Natural killer cell (primary cell): ENCODE results near the gene CMTM8. TPM values are rescaled to one million over a fixed set of nuclear protein-coding genes. Genes with fewer than 3 reads are reported as not detected.

ENCODE experiments used
- ATAC-seq, 3 donors: fragments of 150-1000 bp in 2 of 3; fragments of 200-7000 bp in 1 of 3; cut with Tn5 transposase; 1 replicate in 1 of 3; 2 replicates in 2 of 3; pipeline ENCODE4 v1.10.0; 2021; ENCODE audit warnings: mild to moderate bottlenecking in 2 of 3, moderate library complexity in 2 of 3
- DNase-seq, 2 donors: peaks; one replicate each; pipeline versions ENCODE4 v3.0.0 to v3.0.0-alpha.2; 2013 to 2021; ENCODE audit warnings: mixed read lengths in 1 of 2
- H3K27ac ChIP-seq: one replicate; pipeline ENCODE4 v1.5.1; 2013; ENCODE audit warnings: mild to moderate bottlenecking, low read length
- H3K27me3 ChIP-seq: one replicate; pipeline ENCODE4 v1.6.1; 2013; ENCODE audit warnings: low read length; ENCODE audit not compliant: control insufficient read depth, insufficient read depth
- H3K36me3 ChIP-seq: one replicate; pipeline ENCODE4 v1.6.1; 2013; ENCODE audit warnings: low read length; ENCODE audit not compliant: control insufficient read depth, insufficient read depth
- H3K4me1 ChIP-seq: one replicate; pipeline ENCODE4 v1.6.1; 2013; ENCODE audit warnings: low read length; ENCODE audit not compliant: control insufficient read depth, insufficient read depth
- H3K4me3 ChIP-seq: one replicate; pipeline ENCODE4 v1.5.1; 2013; ENCODE audit warnings: low read length
- H3K9me3 ChIP-seq: one replicate; pipeline ENCODE4 v1.6.1; 2013; ENCODE audit warnings: low read length; ENCODE audit not compliant: control insufficient read depth, insufficient read depth
- H3K27ac Mint-ChIP-seq, 2 donors: one replicate each; pipeline ENCODE4 v1.8.0; 2022; ENCODE audit warnings: mild to moderate bottlenecking in 2 of 2, mixed read lengths in 2 of 2, moderate library complexity in 1 of 2
- H3K27me3 Mint-ChIP-seq, 2 donors: one replicate each; pipeline ENCODE4 v1.8.0; 2022; ENCODE audit warnings: low read depth in 2 of 2, mixed read lengths in 2 of 2
- H3K36me3 Mint-ChIP-seq: one replicate; pipeline ENCODE4 v1.8.0; 2022; ENCODE audit warnings: mixed read lengths
- H3K4me1 Mint-ChIP-seq, 2 donors: one replicate each; pipeline ENCODE4 v1.8.0; 2022; ENCODE audit warnings: mixed read lengths in 2 of 2
- H3K4me3 Mint-ChIP-seq: one replicate; pipeline ENCODE4 v1.8.0; 2022; ENCODE audit warnings: mild to moderate bottlenecking, moderate library complexity, mixed read lengths
- H3K9me3 Mint-ChIP-seq, 2 donors: one replicate each; pipeline ENCODE4 v1.8.0; 2022; ENCODE audit warnings: mixed read lengths in 2 of 2
- CTCF ChIP-seq: fragments of 200-600 bp; IDR thresholded peaks from one replicate; pipeline ENCODE4 v1.8.0; 2022; ENCODE audit warnings: antibody characterized with exemption
- WGBS: methylation state at CpG from one replicate; pipeline ENCODE4 v1.1.7; 2013; ENCODE audit warnings: missing lambda C conversion rate; ENCODE audit not compliant: insufficient coverage; 5-methylcytosine and 5-hydroxymethylcytosine counted together
- intact Hi-C: fragments of 100-400 bp; cut with micrococcal nuclease; formaldehyde crosslinking; loops from one replicate; pipeline ENCODE4 v1.14.2; 2022
- total RNA-seq, 4 donors: library from RNA; stranded (reverse); fragments of 120-200 nt in 1 of 4; gene quantifications; one replicate each; pipeline versions ENCODE4 v1.2.3 to v1.2.4, GENCODE V29; 2013 to 2022

The CMTM8 gene
- total RNA-seq, 3 donors from 2014 or later (not counting 1 experiment from before 2014, with no cell fraction given): 0.31 to 0.88 (median 0.83) TPM

DNA sequence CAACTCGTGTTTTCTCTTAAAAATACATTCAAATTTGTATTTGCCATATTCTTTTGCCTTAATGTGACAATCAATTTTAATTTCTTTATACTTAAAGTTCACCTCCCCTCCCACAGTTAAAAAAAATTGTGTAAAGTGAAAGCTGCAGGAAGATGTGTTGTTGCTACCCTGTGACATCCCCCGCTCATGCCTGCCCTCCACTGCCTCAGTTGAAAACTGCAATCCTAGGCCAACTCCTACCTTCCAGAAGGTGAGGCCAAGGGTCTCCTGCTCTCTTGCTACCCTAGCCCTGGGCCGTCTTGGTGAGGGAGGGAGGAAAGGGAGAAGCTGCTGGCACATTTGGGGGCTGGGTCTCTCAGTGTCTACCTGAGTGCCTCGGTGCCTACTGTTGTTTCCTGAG is 96.2 kb downstream of the CMTM8 start:
- Mint-ChIP-seq H3K27me3 (no peaks in the 10 kb centered on the region), H3K4me1 (no peaks in the 10 kb centered on the region), H3K36me3 (no peaks in the 10 kb centered on the region), H3K4me3 (no peak overlapping the region), H3K9me3 (no peaks in the 10 kb centered on the region), H3K27ac (no peak overlapping the region)
- intact Hi-C loops: no loop called here
- H3K36me3 ChIP-seq: no peaks in the 10 kb centered on the region
- no peak overlapping the region for H3K27ac ChIP-seq
- no peaks in the 10 kb centered on the region for H3K4me1 ChIP-seq
- no peak for ATAC-seq
- no peaks in the 10 kb centered on the region for H3K27me3 ChIP-seq
- H3K9me3 ChIP-seq: no peaks in the 10 kb centered on the region
- peak in 1 of 2 donors; percentile 75 for DNase-seq
- H3K4me3 ChIP-seq: no peak overlapping the region
- no peak for TF ChIP-seq CTCF
- 86% methylated on average over 4 of the region's 4 CpGs for WGBS

- Histone ChIP-seq H3K4me1 (no peaks in the 10 kb centered on the region), H3K36me3 (no peaks in the 10 kb centered on the region), H3K4me3 (no peak overlapping the region), H3K9me3 (no peaks in the 10 kb centered on the region), H3K27me3 (no peaks in the 10 kb centered on the region), H3K27ac (no peak overlapping the region)
- H3K4me3 Mint-ChIP-seq: no peak overlapping the region
- no peaks in the 10 kb centered on the region for H3K27me3 Mint-ChIP-seq
- whole genome bisulfite sequencing: 84% methylated on average over 13 of the region's 13 CpGs
- no peak for TF ChIP-seq CTCF
- intact Hi-C loops: no loop called here
- H3K9me3 Mint-ChIP-seq: no peaks in the 10 kb centered on the region
- DNase-seq (peak in 1 of 2 donors; percentile 53), ATAC-seq (no peak)
- no peak overlapping the region for H3K27ac Mint-ChIP-seq
- no peaks in the 10 kb centered on the region for H3K36me3 Mint-ChIP-seq
- H3K4me1 Mint-ChIP-seq: no peaks in the 10 kb centered on the region
Measured at GRCh38 chr3:32335365-32336112, 97.1 kb downstream of the CMTM8 start.

- no peak overlapping the region for H3K27ac ChIP-seq
- no peak for ATAC-seq
- no peaks in the 10 kb centered on the region for H3K27me3 Mint-ChIP-seq
- intact Hi-C loops: no loop called here
- no peak for DNase-seq
- no peak for TF ChIP-seq CTCF
- no peaks in the 10 kb centered on the region for H3K9me3 ChIP-seq
- H3K27me3 ChIP-seq: no peaks in the 10 kb centered on the region
- no peaks in the 10 kb centered on the region for H3K4me1 Mint-ChIP-seq
- H3K4me1 ChIP-seq: no peaks in the 10 kb centered on the region
- no peaks in the 10 kb centered on the region for H3K36me3 Mint-ChIP-seq
- H3K4me3 ChIP-seq: no peak overlapping the region
- H3K4me3 Mint-ChIP-seq: no peak overlapping the region
- no peaks in the 10 kb centered on the region for H3K36me3 ChIP-seq
- 52% methylated on average over 2 of the region's 2 CpGs for WGBS
- H3K27ac Mint-ChIP-seq: no peak overlapping the region
- H3K9me3 Mint-ChIP-seq: no peaks in the 10 kb centered on the region
Measured at GRCh38 chr3:32336113-32336498, 97.6 kb downstream of the CMTM8 start.

GRCh38 chr3:32337505-32337904 is 99.0 kb downstream of the CMTM8 start:
- Histone ChIP-seq H3K4me1 (no peaks in the 10 kb centered on the region), H3K9me3 (no peaks in the 10 kb centered on the region), H3K27ac (no peak overlapping the region), H3K4me3 (no peak overlapping the region), H3K27me3 (no peaks in the 10 kb centered on the region), H3K36me3 (no peaks in the 10 kb centered on the region)
- Mint-ChIP-seq H3K4me3 (no peak overlapping the region), H3K36me3 (no peaks in the 10 kb centered on the region), H3K27me3 (no peaks in the 10 kb centered on the region), H3K27ac (no peak overlapping the region), H3K9me3 (no peaks in the 10 kb centered on the region), H3K4me1 (no peaks in the 10 kb centered on the region)
- TF ChIP-seq CTCF: no peak
- intact Hi-C loops: no loop called here
- ATAC-seq: no peak
- DNase-seq: no peak
